ENCODE data around the gene SNAPC2. TPM values are rescaled to one million over a fixed set of nuclear protein-coding genes. Genes with fewer than 3 reads are reported as not detected.

Gene SNAPC2
- total and polyA plus RNA-seq, 2 of the 13 experiments (the other 11 are each of a cell fraction or from before 2014, with no cell fraction given), result 10.2 to 12.7 TPM

GRCh38 chr19:7897292-7897691, 22.8 kb upstream of the SNAPC2 start (continued):
- peak; percentile 30; the same call in 1 of the 2 replicates for TF ChIP-seq TFAP4 (IDR thresholded peaks at IDR 0.05; ENCODE audit: borderline replicate concordance, low read depth)
- no peak for TF ChIP-seq ZNF891 (CRISPR knock-in tag; IDR thresholded peaks at IDR 0.05)
- TF ChIP-seq PRDM10 (CRISPR knock-in tag; IDR thresholded peaks at IDR 0.05; ENCODE audit: low read depth), result no peak
- TF ChIP-seq RCOR2 (CRISPR knock-in tag; IDR thresholded peaks at IDR 0.05), result peak; percentile 75
- TF ChIP-seq ZNF607 (CRISPR knock-in tag; IDR thresholded peaks at IDR 0.05; ENCODE audit: borderline replicate concordance), result no peak
- TF ChIP-seq ZNF451 (CRISPR knock-in tag; IDR thresholded peaks at IDR 0.05), result no peak
- TF ChIP-seq, protein P1, sequence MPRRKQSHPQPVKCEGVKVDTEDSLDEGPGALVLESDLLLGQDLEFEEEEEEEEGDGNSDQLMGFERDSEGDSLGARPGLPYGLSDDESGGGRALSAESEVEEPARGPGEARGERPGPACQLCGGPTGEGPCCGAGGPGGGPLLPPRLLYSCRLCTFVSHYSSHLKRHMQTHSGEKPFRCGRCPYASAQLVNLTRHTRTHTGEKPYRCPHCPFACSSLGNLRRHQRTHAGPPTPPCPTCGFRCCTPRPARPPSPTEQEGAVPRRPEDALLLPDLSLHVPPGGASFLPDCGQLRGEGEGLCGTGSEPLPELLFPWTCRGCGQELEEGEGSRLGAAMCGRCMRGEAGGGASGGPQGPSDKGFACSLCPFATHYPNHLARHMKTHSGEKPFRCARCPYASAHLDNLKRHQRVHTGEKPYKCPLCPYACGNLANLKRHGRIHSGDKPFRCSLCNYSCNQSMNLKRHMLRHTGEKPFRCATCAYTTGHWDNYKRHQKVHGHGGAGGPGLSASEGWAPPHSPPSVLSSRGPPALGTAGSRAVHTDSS (CRISPR knock-in tag; conservative IDR thresholded peaks at IDR 0.05), result no peak
- TF ChIP-seq MLXIP (CRISPR knock-in tag; IDR thresholded peaks at IDR 0.05; ENCODE audit: borderline replicate concordance), result no peak
- no peak for TF ChIP-seq MAFK (conservative IDR thresholded peaks at IDR 0.05 in 1 of 2, IDR thresholded peaks at IDR 0.05 in 1 of 2; ENCODE audit: low read length in 2 of 2)
- TF ChIP-seq, protein P2, sequence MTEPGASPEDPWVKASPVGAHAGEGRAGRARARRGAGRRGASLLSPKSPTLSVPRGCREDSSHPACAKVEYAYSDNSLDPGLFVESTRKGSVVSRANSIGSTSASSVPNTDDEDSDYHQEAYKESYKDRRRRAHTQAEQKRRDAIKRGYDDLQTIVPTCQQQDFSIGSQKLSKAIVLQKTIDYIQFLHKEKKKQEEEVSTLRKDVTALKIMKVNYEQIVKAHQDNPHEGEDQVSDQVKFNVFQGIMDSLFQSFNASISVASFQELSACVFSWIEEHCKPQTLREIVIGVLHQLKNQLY (CRISPR knock-in tag; IDR thresholded peaks at IDR 0.05), result no peak; the same call in 1 of the 2 replicates
- no peak for TF ChIP-seq ZNF329 (CRISPR knock-in tag; IDR thresholded peaks at IDR 0.05; ENCODE audit: low read depth)
- TF ChIP-seq, protein P3, sequence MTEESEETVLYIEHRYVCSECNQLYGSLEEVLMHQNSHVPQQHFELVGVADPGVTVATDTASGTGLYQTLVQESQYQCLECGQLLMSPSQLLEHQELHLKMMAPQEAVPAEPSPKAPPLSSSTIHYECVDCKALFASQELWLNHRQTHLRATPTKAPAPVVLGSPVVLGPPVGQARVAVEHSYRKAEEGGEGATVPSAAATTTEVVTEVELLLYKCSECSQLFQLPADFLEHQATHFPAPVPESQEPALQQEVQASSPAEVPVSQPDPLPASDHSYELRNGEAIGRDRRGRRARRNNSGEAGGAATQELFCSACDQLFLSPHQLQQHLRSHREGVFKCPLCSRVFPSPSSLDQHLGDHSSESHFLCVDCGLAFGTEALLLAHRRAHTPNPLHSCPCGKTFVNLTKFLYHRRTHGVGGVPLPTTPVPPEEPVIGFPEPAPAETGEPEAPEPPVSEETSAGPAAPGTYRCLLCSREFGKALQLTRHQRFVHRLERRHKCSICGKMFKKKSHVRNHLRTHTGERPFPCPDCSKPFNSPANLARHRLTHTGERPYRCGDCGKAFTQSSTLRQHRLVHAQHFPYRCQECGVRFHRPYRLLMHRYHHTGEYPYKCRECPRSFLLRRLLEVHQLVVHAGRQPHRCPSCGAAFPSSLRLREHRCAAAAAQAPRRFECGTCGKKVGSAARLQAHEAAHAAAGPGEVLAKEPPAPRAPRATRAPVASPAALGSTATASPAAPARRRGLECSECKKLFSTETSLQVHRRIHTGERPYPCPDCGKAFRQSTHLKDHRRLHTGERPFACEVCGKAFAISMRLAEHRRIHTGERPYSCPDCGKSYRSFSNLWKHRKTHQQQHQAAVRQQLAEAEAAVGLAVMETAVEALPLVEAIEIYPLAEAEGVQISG (CRISPR knock-in tag; IDR thresholded peaks at IDR 0.05), result peak; percentile 54
- no peak for TF ChIP-seq FLYWCH1 (CRISPR knock-in tag; IDR thresholded peaks at IDR 0.05)
- TF ChIP-seq SETDB1 (CRISPR knock-in tag; IDR thresholded peaks at IDR 0.05; ENCODE audit: borderline replicate concordance), result no peak
- no peak for TF ChIP-seq BORCS8-MEF2B (CRISPR knock-in tag; IDR thresholded peaks at IDR 0.05)
- no peak for TF ChIP-seq ZNF224 (CRISPR knock-in tag; IDR thresholded peaks at IDR 0.05)
- TF ChIP-seq REPIN1 (CRISPR knock-in tag; IDR thresholded peaks at IDR 0.05; ENCODE audit: borderline replicate concordance, low read depth), result no peak
